Effector memory CD8-positive, alpha-beta T cell (primary cell): ENCODE results near the gene KLHL3.
A peak's percentile ranks its signal among the peaks of the same experiment; 100 is the strongest.

Experiments
- ATAC-seq: fragments of 150-1000 bp; cut with Tn5 transposase; replicated peaks from 2 replicates; pipeline ENCODE4 v1.10.0; 2021; ENCODE audit warnings: mild to moderate bottlenecking, moderate library complexity
- DNase-seq, 3 experiments: peaks; one replicate each; pipeline ENCODE4 v3.0.0; 2021
- H3K27ac Mint-ChIP-seq, 2 donors: one replicate each; pipeline ENCODE4 v1.8.0; 2022; ENCODE audit warnings: mild to moderate bottlenecking in 2 of 2, mixed read lengths in 2 of 2, moderate library complexity in 2 of 2
- H3K27me3 Mint-ChIP-seq, 2 donors: one replicate each; pipeline ENCODE4 v1.8.0; 2022; ENCODE audit warnings: mixed read lengths in 2 of 2
- H3K36me3 Mint-ChIP-seq: one replicate; pipeline ENCODE4 v1.8.0; 2022; ENCODE audit warnings: mild to moderate bottlenecking, moderate library complexity, mixed read lengths; ENCODE audit not compliant: insufficient read depth
- H3K4me1 Mint-ChIP-seq, 2 donors: one replicate each; pipeline ENCODE4 v1.8.0; 2022; ENCODE audit warnings: low read depth in 2 of 2, mixed read lengths in 2 of 2
- H3K4me3 Mint-ChIP-seq, 2 donors: one replicate each; pipeline ENCODE4 v1.8.0; 2022; ENCODE audit warnings: mild to moderate bottlenecking in 2 of 2, mixed read lengths in 2 of 2, moderate library complexity in 2 of 2
- H3K9me3 Mint-ChIP-seq, 2 donors: one replicate each; pipeline ENCODE4 v1.8.0; 2022; ENCODE audit warnings: mixed read lengths in 2 of 2

KLHL3 gene

DNA sequence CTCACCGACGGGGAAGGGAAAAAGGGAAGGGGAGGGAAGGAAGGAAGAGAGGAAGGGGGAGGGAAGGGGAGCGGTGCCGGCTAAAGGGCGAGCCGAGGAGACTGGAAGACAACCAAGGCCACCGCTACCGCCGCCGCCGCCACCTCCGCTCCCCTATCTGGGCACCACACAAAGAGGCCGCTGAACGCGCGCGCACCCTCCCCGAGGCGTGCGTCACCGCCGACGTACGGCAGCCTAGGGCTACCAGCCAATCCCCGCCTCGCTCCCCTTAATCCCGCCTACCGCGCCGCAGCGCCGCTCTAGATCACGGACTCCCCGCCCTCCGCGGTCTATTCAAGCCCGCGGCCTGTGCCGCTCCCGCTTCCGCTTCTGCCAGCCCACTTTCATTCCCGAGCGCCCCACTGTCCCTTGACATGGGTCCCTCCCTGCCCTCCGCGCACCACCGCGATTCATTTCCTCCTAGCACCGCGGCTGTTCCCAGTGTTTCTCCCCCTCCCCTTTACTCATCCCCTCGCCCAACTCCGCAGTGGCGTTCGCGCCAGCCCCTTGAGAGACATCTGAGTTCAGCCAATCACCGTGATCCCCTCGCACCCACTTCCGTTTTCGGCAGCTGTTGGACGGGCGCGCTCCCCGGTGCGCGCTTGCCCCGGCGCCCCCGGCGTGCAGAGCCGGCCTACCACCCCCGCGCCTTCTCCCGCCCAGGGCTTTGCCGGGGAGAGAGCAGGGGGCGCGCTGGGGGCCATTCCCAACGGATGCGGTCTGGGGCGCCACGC lies 18.5 kb upstream of the KLHL3 start, which contains the start of gene HNRNPA0:
HNRNPA0 (minus strand) TSS at position 176 of the 773 bp plus-strand sequence. CDS start 297 bp downstream, outside the sequence.
- ATAC-seq = peak; percentile 81
- peak within 1 kb of the TSS; percentile 100 for H3K27ac Mint-ChIP-seq
- H3K4me1 Mint-ChIP-seq = peaks cover 22 to 23% of the 10 kb centered on the region in 2 donors
- peak; percentile 95 to 96 (median 95) for DNase-seq
- H3K9me3 Mint-ChIP-seq = no peaks in the 10 kb centered on the region
- H3K36me3 Mint-ChIP-seq = peaks cover 49% of the 10 kb centered on the region
- H3K4me3 Mint-ChIP-seq = peak within 1 kb of the TSS; percentile 95 to 98
- H3K27me3 Mint-ChIP-seq = peaks cover 8 to 14% of the 10 kb centered on the region in 2 donors

DNA sequence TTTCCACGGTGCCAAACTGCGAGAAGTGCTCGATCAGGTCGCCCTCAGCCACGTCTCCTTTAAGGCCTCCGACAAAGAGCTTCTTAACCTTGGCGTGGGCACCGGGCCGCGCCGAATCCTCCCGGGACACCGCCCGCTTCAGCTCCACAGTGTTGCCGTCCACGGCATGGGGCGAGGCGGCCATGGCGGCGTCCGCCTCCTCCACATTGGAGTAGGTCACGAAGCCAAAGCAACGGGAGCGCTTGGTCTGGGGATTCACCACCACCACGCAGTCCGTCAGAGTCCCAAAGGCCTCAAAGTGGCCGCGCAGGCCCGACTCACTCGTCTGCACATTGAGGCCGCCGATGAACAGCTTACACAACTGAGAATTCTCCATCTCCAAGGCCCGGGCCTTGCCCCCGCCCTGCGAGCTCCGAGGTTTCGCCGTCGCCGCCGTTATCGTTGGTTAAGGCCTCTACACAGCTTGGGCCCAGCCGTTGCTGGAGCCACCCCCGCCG lies 17.9 kb upstream of the KLHL3 start:
- Mint-ChIP-seq H3K4me3 (peak overlapping the region; percentile 95 to 98), H3K4me1 (peaks cover 22 to 23% of the 10 kb centered on the region in 2 donors), H3K27ac (peak overlapping the region; percentile 100), H3K36me3 (peaks cover 49% of the 10 kb centered on the region), H3K9me3 (no peaks in the 10 kb centered on the region), H3K27me3 (peaks cover 5 to 8% of the 10 kb centered on the region in 2 donors)
- ATAC-seq = peak; percentile 17
- DNase-seq = no peak

DNA sequence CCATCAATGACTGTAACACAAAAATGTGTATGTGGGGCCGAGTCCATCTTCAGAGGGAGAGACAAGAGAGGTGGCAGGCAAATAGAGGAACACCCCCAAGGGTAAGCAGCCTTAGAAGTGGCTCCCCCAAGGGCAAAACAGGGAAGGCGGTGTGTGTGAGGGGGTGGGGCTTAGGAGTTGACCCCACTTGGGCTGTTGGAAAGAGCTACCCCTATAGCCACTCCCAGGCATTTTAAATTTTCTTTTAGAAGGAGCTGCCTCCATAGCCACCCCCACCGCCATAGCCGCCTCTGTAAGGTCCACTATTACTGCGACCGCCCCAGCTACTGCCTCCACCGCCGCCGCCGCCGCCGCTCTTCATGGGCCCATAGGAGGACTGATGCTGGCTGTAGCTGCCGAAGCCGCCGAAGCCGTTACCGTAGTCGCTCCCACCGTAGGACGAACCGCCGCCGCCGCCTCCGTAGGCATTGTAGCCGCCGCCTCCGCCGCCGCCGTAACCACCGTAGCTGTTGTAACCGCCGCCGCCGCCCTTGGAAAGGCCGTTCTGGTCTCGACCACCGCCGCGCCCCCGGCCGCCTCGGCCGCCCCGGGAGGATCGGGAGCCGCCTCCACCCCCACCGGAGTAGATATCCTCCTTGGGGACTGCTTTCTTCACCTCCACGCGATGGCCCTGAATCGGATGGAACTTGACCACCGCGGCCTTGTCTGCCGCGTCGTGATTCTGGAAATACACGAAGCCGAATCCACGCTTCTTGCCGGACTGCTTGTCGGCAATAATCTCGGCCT lies 17.2 kb upstream of the KLHL3 start:
- peaks cover 22 to 23% of the 10 kb centered on the region in 2 donors for H3K4me1 Mint-ChIP-seq
- peaks cover 0 to 1% of the 10 kb centered on the region in 2 donors for H3K27me3 Mint-ChIP-seq
- H3K9me3 Mint-ChIP-seq = no peaks in the 10 kb centered on the region
- H3K4me3 Mint-ChIP-seq = peak overlapping the region; percentile 95 to 98
- H3K36me3 Mint-ChIP-seq = peaks cover 49% of the 10 kb centered on the region
- H3K27ac Mint-ChIP-seq = peak overlapping the region; percentile 100
- ATAC-seq = no peak
- peak; percentile 35 to 43 (median 39) for DNase-seq

- H3K36me3 Mint-ChIP-seq = peaks cover 49% of the 10 kb centered on the region
Measured at GRCh38 chr5:137751869-137752491, 16.1 kb upstream of the KLHL3 start.

DNA sequence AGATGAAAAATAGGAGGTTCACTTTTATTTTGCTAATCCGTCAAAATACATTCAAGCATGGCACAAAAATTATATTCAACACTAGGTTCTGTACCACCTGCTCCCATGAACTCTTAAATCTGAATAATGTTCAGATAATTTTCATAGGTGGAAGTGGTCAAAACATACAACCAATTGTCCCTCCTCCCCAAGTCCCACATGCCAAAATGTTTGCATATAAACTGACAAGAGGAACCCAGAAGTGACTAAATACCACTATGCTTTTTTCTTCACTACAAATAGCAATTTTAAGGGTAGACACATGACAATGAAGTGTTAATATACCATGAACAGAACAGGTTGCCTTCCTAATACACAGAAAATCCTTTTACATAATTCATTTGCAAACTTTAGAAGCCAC lies 14.5 kb upstream of the KLHL3 start:
- Mint-ChIP-seq H3K27ac (peak overlapping the region in 1 of 2 donors; percentile 36), H3K4me1 (peaks cover 22 to 23% of the 10 kb centered on the region in 2 donors), H3K9me3 (no peaks in the 10 kb centered on the region), H3K4me3 (no peak overlapping the region), H3K36me3 (peaks cover 47% of the 10 kb centered on the region), H3K27me3 (no peaks in the 10 kb centered on the region)
- no peak for ATAC-seq
- no peak for DNase-seq

More at GRCh38 chr5:137751869-137752491, 16.1 kb upstream of the KLHL3 start:
- Mint-ChIP-seq H3K27me3 (no peaks in the 10 kb centered on the region), H3K4me3 (peak overlapping the region; percentile 95 to 98), H3K9me3 (no peaks in the 10 kb centered on the region), H3K4me1 (peaks cover 22 to 23% of the 10 kb centered on the region in 2 donors), H3K27ac (peak overlapping the region; percentile 100)
- DNase-seq = no peak
- no peak for ATAC-seq

DNA sequence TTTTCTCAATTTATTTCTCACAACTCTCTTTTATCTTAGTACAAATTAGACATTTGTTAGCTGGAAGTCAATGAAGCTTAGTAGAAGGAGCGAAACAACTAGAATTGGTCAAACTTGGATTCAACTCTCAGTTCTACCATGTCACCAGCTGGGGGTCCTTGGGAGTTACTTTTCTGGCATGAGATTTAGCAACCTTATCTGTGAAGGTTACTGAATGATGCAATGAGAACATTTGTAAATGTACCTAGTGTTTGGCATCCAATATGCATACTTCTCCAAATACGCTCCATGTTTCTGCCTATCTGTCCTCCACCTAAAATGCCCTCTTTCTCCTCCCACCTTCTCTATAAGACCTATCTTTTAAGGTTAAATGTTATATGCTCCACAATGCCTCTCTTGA lies 12.0 kb upstream of the KLHL3 start:
- no peaks in the 10 kb centered on the region for H3K27me3 Mint-ChIP-seq
- ATAC-seq = no peak
- DNase-seq = no peak
- H3K27ac Mint-ChIP-seq = no peak overlapping the region
- peaks cover 16 to 22% of the 10 kb centered on the region in 2 donors for H3K4me1 Mint-ChIP-seq
- peaks cover 21% of the 10 kb centered on the region for H3K36me3 Mint-ChIP-seq
- H3K4me3 Mint-ChIP-seq = no peak overlapping the region
- no peaks in the 10 kb centered on the region for H3K9me3 Mint-ChIP-seq

DNA sequence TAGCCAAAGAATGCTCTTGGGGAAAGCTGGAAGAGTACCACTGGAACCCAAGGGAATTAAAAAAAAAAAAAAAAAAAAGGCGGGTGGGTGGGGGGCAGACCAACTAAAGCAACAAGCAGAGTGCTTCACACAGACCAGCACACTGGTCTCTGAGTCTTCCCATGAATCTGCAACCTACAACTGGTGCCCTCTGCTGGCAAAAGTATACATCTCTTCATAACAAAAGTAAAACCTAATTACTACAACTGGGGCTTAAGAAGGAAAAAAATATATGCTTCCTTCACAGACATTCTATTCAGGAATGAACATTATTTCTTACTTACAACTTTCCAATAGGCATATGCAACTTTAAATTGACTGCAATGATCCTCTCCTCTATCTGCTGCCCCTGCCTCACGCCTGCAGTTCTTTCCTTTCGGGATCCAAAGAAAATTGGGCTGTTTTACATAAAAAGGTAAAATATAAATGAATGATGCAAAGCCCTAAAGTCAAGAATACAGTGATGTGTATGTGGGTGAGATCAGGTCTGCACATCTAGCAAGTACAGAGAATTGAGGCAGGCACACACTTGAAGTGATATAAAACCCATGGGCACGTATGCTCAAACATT lies 7.2 kb upstream of the KLHL3 start:
- Mint-ChIP-seq H3K36me3 (no peaks in the 10 kb centered on the region), H3K4me1 (peaks cover 0 to under 1% of the 10 kb centered on the region in 2 donors), H3K9me3 (no peaks in the 10 kb centered on the region), H3K27me3 (no peaks in the 10 kb centered on the region), H3K4me3 (no peak overlapping the region), H3K27ac (no peak overlapping the region)
- DNase-seq (peak; percentile 43 to 57 (median 55)), ATAC-seq (peak; percentile 82)

DNA sequence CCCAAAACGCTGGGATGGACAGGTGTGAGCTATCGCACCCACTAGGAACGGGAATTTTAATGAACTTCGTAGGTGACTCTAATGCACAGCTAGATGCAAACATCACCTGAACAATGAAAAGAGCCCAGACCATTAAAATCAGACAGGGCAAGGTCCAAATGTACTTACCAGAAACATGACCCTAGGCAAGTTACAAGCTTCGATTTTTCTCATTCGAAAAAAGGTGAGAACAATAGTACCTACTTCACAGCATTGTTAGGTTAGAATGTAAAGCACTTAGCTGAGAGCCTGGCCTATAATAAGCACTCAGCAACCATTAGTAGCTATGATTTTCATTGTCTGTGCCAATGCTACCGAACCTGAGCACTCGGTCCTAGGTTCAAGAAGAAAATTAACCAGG lies 5.8 kb upstream of the KLHL3 start:
- ATAC-seq (no peak), DNase-seq (no peak)
- no peak overlapping the region for H3K27ac Mint-ChIP-seq
- no peaks in the 10 kb centered on the region for H3K27me3 Mint-ChIP-seq
- H3K9me3 Mint-ChIP-seq = no peaks in the 10 kb centered on the region
- H3K4me1 Mint-ChIP-seq = peaks cover 0 to 8% of the 10 kb centered on the region in 2 donors
- H3K4me3 Mint-ChIP-seq = no peak overlapping the region
- H3K36me3 Mint-ChIP-seq = no peaks in the 10 kb centered on the region

DNA sequence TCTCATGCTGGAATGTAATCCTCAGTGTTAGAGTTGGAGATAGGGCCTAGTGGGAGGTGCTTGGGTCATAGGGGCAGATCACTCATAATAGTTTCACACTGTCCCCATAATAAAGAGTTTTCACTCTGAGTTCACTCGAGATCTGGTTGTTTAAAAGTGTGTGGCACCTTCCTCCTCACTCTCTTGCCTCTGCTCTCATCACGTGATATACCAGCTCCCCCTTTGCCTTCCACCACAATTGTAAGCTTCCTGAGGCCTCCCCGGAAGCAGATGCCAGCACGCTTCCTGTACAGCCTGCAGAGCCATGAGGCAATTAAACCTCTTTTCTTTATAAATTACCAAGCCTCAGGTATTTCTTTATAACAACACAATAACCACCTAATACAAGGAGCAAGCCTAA lies 3.8 kb upstream of the KLHL3 start:
- DNase-seq (no peak), ATAC-seq (no peak)
- Mint-ChIP-seq H3K27me3 (no peaks in the 10 kb centered on the region), H3K27ac (no peak overlapping the region), H3K36me3 (no peaks in the 10 kb centered on the region), H3K9me3 (no peaks in the 10 kb centered on the region), H3K4me3 (no peak overlapping the region), H3K4me1 (peaks cover 0 to 8% of the 10 kb centered on the region in 2 donors)

GRCh38 chr5:137738947-137739346 lies 3.1 kb upstream of the KLHL3 start:
- Mint-ChIP-seq H3K4me1 (peaks cover 0 to 15% of the 10 kb centered on the region in 2 donors), H3K9me3 (no peaks in the 10 kb centered on the region), H3K27me3 (no peaks in the 10 kb centered on the region), H3K27ac (no peak overlapping the region), H3K36me3 (no peaks in the 10 kb centered on the region), H3K4me3 (no peak overlapping the region)
- ATAC-seq = no peak
- DNase-seq = no peak

DNA sequence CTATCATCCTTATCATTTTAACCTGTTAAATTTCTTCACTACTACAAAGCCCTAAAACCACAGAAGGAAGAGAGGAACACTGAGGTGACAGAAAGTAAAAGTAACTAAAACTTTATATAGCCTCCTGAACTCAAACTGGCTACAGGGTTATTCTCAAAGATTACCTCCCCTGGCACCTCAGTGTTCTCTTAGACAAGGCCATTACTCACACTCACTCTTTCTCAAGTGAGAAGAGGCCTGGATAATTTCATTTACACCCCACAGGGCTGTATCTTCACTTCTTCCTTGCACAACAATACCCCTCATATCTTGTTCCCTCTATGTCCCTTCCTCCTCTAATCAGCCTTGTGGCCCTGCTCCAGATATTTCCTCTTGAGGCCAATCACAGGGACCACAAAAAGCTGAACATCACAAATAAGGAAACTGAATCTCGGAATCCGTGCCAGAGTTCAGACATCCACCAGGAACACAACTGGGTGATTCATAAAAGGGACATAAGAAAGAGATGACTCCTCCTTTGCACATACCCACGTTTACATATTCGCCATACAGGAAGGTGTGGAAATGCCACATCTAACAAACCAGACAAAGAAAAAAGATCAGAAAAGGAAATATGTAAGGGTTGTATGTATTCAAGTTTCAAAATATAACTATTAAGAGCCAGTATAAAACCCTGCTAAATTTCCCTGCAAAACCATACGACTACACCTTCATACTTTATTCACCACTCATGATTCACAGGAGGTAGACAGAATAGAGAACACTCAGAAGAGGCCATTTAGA lies 1.7 kb upstream of the KLHL3 start:
- no peaks in the 10 kb centered on the region for H3K9me3 Mint-ChIP-seq

GRCh38 chr5:137736496-137736895 lies 607 bp upstream of the KLHL3 start:
- Mint-ChIP-seq H3K27me3 (no peaks in the 10 kb centered on the region), H3K4me1 (peaks cover 3 to 15% of the 10 kb centered on the region in 2 donors), H3K36me3 (no peaks in the 10 kb centered on the region), H3K27ac (no peak overlapping the region), H3K4me3 (no peak overlapping the region), H3K9me3 (no peaks in the 10 kb centered on the region)
- ATAC-seq = no peak
- DNase-seq = no peak

More for the DNA sequence above, 1.7 kb upstream of the KLHL3 start:
- H3K4me3 Mint-ChIP-seq = peak overlapping the region in 1 of 2 donors; percentile 30
- DNase-seq (no peak), ATAC-seq (peak; percentile 53)
- peaks cover 3 to 15% of the 10 kb centered on the region in 2 donors for H3K4me1 Mint-ChIP-seq
- H3K27ac Mint-ChIP-seq = no peak overlapping the region
- no peaks in the 10 kb centered on the region for H3K27me3 Mint-ChIP-seq
- H3K36me3 Mint-ChIP-seq = no peaks in the 10 kb centered on the region
